H1 (cell line): ENCODE data around the gene COPA. TPM values are rescaled to one million over a fixed set of nuclear protein-coding genes. Genes with fewer than 3 reads are reported as not detected.
A peak's percentile ranks its signal among the peaks of the same experiment; 100 is the strongest.

ENCODE experiments used
- ASH2L ChIP-seq: fragments of 200-600, 300-600 bp; sonication (generic); IDR thresholded peaks from one replicate; pipeline ENCODE4 v1.7.1; 2017; ENCODE audit warnings: low read length
- BRCA1 ChIP-seq: IDR thresholded peaks from 2 replicates; pipeline ENCODE4 v1.6.1; 2012; ENCODE audit warnings: low read depth, low read length, improper control_type of control experiment
- CHD2 ChIP-seq: IDR thresholded peaks from 2 replicates; pipeline ENCODE4 v1.6.1; 2012; ENCODE audit warnings: low read length, improper control_type of control experiment
- EP300 ChIP-seq, 2 experiments: IDR thresholded peaks; 1 replicate in 1 of 2; 2 replicates in 1 of 2; pipeline ENCODE4 v1.6.1; 2011 to 2012; ENCODE audit warnings: low read depth in 2 of 2, low read length in 2 of 2, mild to moderate bottlenecking in 2 of 2, borderline replicate concordance in 1 of 2, inconsistent platforms in 1 of 2, moderate library complexity in 1 of 2
- EZH2 ChIP-seq: fragments of 200-600 bp; sonication (generic); IDR thresholded peaks from 2 replicates; pipeline ENCODE4 v1.7.1; 2012; ENCODE audit warnings: low read depth, mild to moderate bottlenecking, moderate library complexity, low read length, inconsistent platforms; ENCODE audit not compliant: severe bottlenecking
- GABPA ChIP-seq: IDR thresholded peaks from 2 replicates; pipeline ENCODE4 v1.6.1; 2011; ENCODE audit warnings: mild to moderate bottlenecking, low read length, moderate library complexity, borderline replicate concordance; ENCODE audit not compliant: insufficient read depth
- HDAC2 ChIP-seq, 2 experiments: fragments of 300-600 bp in 1 of 2; sonication (generic) in 1 of 2; IDR thresholded peaks; 2 replicates each; pipeline ENCODE4 v1.6.1; 2011 to 2012; ENCODE audit warnings: low read depth in 2 of 2, low read length in 2 of 2, mild to moderate bottlenecking in 2 of 2, moderate library complexity in 2 of 2, borderline replicate concordance in 1 of 2, inconsistent platforms in 1 of 2
- JUN ChIP-seq: IDR thresholded peaks from 2 replicates; pipeline ENCODE4 v1.6.1; 2011; ENCODE audit warnings: low read depth, mild to moderate bottlenecking, improper control_type of control experiment, low read length
- JUND ChIP-seq: IDR thresholded peaks from 2 replicates; pipeline ENCODE4 v1.6.1; 2011; ENCODE audit warnings: mild to moderate bottlenecking, improper control_type of control experiment, low read length
- KDM1A ChIP-seq: fragments of 200-600, 300-600 bp; sonication (generic); IDR thresholded peaks from 2 replicates; pipeline ENCODE4 v1.7.1; 2016; ENCODE audit warnings: mild to moderate bottlenecking, low read length, borderline replicate concordance
- NRF1 ChIP-seq: IDR thresholded peaks from 2 replicates; pipeline ENCODE4 v1.6.1; 2011; ENCODE audit warnings: mild to moderate bottlenecking, low read depth, low read length, improper control_type of control experiment
- POU5F1 ChIP-seq: IDR thresholded peaks from 2 replicates; pipeline ENCODE4 v1.6.1; 2011; ENCODE audit warnings: low read depth, mild to moderate bottlenecking, low read length, moderate library complexity
- SIN3A ChIP-seq, 2 experiments: IDR thresholded peaks in 1 of 2; conservative IDR thresholded peaks in 1 of 2; 2 replicates each; pipeline ENCODE4 v1.6.1; 2011 to 2012; ENCODE audit warnings: low read length in 2 of 2, improper control_type of control experiment in 1 of 2, low read depth in 1 of 2, mild to moderate bottlenecking in 1 of 2
- SIX5 ChIP-seq: IDR thresholded peaks from 2 replicates; pipeline ENCODE4 v1.6.1; 2011; ENCODE audit warnings: mild to moderate bottlenecking, low read depth, low read length
- SP2 ChIP-seq: IDR thresholded peaks from 2 replicates; pipeline ENCODE4 v1.6.1; 2012; ENCODE audit warnings: mild to moderate bottlenecking, low read length, inconsistent platforms
- SP4 ChIP-seq: IDR thresholded peaks from 2 replicates; pipeline ENCODE4 v1.6.1; 2012; ENCODE audit warnings: low read length, inconsistent platforms
- polyA plus RNA-seq, 7 experiments: library from polyadenylated mRNA; depleted of rRNA in 3 of 7; stranded (reverse) in 5 of 7; unstranded in 2 of 7; fragments of >200 nt in 5 of 7; fragments of 200-250 nt in 2 of 7; gene quantifications; 1 replicate in 5 of 7; 2 replicates in 1 of 7; 4 replicates in 1 of 7; pipeline versions ENCODE4 v1.2.1 to v1.2.3, GENCODE V29; 2011 to 2013; ENCODE audit warnings: missing spikeins in 2 of 7, mixed read lengths in 2 of 7
- total RNA-seq: library from RNA; stranded (reverse); fragmentation: NEBNext Ultra II Directional; extraction: Animal tissue kit (Norgen Biotek cat#: 25700); gene quantifications from 2 replicates; pipeline ENCODE4 v1.2.1, GENCODE V29; 2021
- TF ChIP-seq, protein P1 (sequence below): IDR thresholded peaks from 2 replicates; pipeline ENCODE4 v1.6.1; 2012; ENCODE audit warnings: low read length, inconsistent platforms
- TF ChIP-seq, protein P2 (sequence below): IDR thresholded peaks from 2 replicates; pipeline ENCODE4 v1.6.1; 2011; ENCODE audit warnings: low read depth, mild to moderate bottlenecking, low read length; ENCODE audit not compliant: insufficient read depth
- TF ChIP-seq, protein P3 (sequence below): IDR thresholded peaks from 2 replicates; pipeline ENCODE4 v1.6.1; 2012; ENCODE audit warnings: inconsistent platforms

COPA gene
- total and polyA plus RNA-seq, 2 of the 8 experiments (the other 6 are each of a cell fraction or from before 2014, with no cell fraction given): 78.2 to 115 TPM

DNA sequence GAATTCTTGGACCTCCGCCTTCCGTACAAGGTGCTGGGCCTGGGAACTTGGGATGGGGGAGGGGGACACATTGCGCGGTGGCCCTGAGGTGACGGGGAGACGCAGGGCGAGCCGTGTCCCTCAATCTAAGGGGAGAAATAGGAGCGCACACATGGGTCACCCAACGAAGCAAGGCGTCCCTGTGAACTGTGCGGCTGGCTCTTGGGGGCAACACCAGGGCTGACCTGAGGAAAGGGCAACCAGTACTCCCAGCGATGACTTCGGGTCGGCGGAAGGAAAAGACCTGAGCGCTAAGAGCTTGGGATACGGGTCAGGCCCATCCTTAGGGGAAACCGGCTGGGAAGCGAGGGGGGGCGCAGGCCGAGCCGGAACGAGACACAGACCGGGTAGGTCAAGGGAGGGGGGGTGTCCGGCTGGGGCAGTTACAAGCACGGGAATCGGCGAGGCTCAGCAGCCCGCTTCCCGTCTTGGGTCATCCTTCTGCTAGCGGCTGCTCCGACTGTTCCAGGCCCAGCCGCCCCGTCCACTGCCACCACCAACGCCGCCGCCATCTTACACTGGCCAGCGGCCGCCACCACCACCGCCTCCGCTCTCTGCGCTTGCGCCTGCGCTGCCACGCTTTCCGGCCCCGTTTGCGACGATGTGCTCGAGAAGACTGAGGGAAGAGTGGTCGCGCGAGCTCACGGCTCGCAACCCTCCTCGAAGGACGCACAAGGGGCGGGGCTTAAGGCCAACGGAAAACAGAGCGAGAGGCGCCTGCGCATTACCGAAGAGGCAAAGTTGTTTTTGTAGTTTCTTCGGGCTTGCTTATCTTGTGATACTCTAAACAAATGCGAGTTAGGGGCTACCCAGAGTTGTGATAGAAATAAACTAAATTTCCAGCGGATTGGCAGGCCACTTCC lies 80.9 kb downstream of the COPA start, which contains the start of gene DCAF8 (continued):
- TF ChIP-seq, protein P1, sequence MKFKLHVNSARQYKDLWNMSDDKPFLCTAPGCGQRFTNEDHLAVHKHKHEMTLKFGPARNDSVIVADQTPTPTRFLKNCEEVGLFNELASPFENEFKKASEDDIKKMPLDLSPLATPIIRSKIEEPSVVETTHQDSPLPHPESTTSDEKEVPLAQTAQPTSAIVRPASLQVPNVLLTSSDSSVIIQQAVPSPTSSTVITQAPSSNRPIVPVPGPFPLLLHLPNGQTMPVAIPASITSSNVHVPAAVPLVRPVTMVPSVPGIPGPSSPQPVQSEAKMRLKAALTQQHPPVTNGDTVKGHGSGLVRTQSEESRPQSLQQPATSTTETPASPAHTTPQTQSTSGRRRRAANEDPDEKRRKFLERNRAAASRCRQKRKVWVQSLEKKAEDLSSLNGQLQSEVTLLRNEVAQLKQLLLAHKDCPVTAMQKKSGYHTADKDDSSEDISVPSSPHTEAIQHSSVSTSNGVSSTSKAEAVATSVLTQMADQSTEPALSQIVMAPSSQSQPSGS: no peak
- no peak for TF ChIP-seq SP2
- no peak for TF ChIP-seq POU5F1
- TF ChIP-seq CHD2: peak; percentile 76
- no peak for TF ChIP-seq EP300 (IDR thresholded peaks at IDR 0.05; ENCODE audit: borderline replicate concordance in 1 of 2, low read depth in 2 of 2, low read length in 2 of 2)
- TF ChIP-seq JUN: no peak
- no peak for TF ChIP-seq EZH2
- TF ChIP-seq, protein P2, sequence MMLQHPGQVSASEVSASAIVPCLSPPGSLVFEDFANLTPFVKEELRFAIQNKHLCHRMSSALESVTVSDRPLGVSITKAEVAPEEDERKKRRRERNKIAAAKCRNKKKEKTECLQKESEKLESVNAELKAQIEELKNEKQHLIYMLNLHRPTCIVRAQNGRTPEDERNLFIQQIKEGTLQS: no peak
- TF ChIP-seq KDM1A: peak; percentile 53; the same call in 1 of the 2 replicates
- TF ChIP-seq, protein P3, sequence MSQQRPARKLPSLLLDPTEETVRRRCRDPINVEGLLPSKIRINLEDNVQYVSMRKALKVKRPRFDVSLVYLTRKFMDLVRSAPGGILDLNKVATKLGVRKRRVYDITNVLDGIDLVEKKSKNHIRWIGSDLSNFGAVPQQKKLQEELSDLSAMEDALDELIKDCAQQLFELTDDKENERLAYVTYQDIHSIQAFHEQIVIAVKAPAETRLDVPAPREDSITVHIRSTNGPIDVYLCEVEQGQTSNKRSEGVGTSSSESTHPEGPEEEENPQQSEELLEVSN: no peak
- TF ChIP-seq SIX5: no peak
- TF ChIP-seq BRCA1: 0 out of 2 replicates have a peak, but pooled peaks have one; percentile 51
- peak in 1 of 2 experiments; percentile 87; a peak in 2 of 4 replicates for TF ChIP-seq SIN3A (conservative IDR thresholded peaks at IDR 0.05 in 1 of 2, IDR thresholded peaks at IDR 0.05 in 1 of 2; ENCODE audit: low read depth in 1 of 2, low read length in 2 of 2)
- no peak for TF ChIP-seq SP4
- no peak for TF ChIP-seq HDAC2 (IDR thresholded peaks at IDR 0.05; ENCODE audit: borderline replicate concordance in 1 of 2, low read depth in 2 of 2, low read length in 2 of 2)
- TF ChIP-seq NRF1: peak; percentile 94
- peak; percentile 8; the same call in 1 of the 2 replicates for TF ChIP-seq JUND
- peak; percentile 96 for TF ChIP-seq ASH2L
- no peak for TF ChIP-seq GABPA
